ENCODE results near the gene PHACTR3. TPM values are rescaled to one million over a fixed set of nuclear protein-coding genes. Genes with fewer than 3 reads are reported as not detected.

Gene PHACTR3
- total RNA-seq, 3 donors from 2014 or later = 0.41 to 3.4 (median 1.1) TPM

DNA sequence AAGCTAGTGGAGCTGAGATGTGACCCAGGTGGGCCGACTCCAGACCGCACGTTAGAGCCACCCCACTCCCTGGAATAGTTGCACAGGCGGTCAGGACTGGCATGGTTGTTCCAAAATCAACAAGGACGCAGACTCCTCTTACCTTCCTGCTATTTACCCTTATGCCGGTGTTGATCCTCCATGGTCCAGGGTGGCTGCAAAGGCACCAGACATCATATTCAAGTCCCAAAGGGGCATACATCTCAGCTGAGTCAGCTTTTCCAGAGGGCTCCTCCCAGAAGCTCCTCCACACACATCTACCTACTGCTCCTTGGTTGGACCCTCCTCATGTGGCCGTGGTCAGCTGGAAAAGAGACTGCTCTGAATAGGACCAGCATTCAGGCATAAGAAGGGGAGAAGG is 216.9 kb downstream of the PHACTR3 start:
- H3K4me1 ChIP-seq (ENCODE audit: low read depth) = no peaks in the 10 kb centered on the region
- no peaks in the 10 kb centered on the region for H3K36me3 ChIP-seq (ENCODE audit: low read depth)
- intact Hi-C loops (cut with DNase I, micrococcal nuclease) = no loop called here
- TF ChIP-seq, protein P1, sequence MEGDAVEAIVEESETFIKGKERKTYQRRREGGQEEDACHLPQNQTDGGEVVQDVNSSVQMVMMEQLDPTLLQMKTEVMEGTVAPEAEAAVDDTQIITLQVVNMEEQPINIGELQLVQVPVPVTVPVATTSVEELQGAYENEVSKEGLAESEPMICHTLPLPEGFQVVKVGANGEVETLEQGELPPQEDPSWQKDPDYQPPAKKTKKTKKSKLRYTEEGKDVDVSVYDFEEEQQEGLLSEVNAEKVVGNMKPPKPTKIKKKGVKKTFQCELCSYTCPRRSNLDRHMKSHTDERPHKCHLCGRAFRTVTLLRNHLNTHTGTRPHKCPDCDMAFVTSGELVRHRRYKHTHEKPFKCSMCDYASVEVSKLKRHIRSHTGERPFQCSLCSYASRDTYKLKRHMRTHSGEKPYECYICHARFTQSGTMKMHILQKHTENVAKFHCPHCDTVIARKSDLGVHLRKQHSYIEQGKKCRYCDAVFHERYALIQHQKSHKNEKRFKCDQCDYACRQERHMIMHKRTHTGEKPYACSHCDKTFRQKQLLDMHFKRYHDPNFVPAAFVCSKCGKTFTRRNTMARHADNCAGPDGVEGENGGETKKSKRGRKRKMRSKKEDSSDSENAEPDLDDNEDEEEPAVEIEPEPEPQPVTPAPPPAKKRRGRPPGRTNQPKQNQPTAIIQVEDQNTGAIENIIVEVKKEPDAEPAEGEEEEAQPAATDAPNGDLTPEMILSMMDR (IDR thresholded peaks at IDR 0.05) = no peak
- H3K9me3 ChIP-seq = no peaks in the 10 kb centered on the region
- H3K4me3 ChIP-seq = no peak overlapping the region
- DNase-seq = no peak
- ATAC-seq = no peak

DNA sequence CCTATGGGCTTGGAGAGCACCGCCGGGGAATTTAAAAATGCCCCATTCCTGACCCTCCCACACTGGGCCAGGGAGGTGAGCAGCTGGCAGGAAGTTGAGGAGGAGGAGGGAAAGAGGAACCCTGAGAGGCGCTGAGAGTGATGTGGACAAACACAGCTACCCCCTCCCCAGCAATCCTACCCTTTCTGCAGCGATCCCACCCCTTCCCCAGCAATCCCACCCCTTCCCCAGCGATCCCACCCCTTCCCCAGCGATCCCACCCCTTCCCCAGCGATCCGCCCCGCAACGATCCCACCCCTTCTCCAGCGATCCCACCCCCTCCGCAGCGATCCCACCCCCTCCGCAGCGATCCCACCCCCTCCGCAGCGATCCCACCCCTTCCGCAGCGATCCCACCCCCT is 217.4 kb downstream of the PHACTR3 start:
- DNase-seq = no peak
- H3K9me3 ChIP-seq = no peaks in the 10 kb centered on the region
- H3K36me3 ChIP-seq (ENCODE audit: low read depth) = no peaks in the 10 kb centered on the region
- TF ChIP-seq, protein P1 (IDR thresholded peaks at IDR 0.05) = no peak
- no peak overlapping the region for H3K4me3 ChIP-seq
- no peak for ATAC-seq
- intact Hi-C loops (cut with DNase I, micrococcal nuclease) = no loop called here
- no peaks in the 10 kb centered on the region for H3K4me1 ChIP-seq (ENCODE audit: low read depth)

DNA sequence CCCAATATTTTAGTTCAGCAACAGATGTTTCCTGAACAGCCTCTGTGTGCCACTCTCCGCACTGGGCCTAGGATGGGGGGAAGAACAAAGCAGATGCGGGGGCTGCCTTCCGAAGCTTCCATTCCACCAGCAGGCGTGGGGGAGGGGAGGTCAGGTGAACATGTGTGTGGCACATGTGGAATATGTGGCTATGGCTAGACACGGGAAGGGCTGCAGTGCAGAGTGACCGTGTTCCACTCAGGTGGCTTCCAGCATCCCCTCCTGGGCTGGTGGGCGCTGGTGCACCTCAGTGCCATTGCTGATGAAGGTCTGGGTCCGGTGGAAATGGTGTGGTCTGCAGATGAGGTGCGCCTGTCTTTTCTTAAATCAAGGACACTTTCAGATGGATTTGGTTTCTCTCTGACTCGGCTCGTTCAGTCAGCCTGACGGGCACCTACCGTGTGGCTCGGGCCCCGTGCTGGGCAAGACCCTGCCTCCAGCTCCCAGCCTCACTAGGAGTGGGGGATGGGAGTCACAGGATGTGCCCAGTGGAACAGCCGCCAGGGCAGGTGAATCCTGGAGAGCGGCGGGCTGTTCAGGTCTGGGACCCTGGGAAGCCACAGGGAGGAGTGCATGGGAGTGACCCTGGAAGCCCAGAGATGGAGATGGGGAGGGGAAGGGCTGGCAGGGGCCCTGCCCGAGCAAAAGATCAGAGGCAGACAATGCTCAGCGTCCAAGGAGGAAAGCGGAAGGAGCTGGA is 218.1 kb downstream of the PHACTR3 start:
- TF ChIP-seq, protein P1 (IDR thresholded peaks at IDR 0.05) = no peak
- intact Hi-C loops (cut with DNase I, micrococcal nuclease) = no loop called here
- ATAC-seq (no peak), DNase-seq (no peak)
- H3K4me3 ChIP-seq = no peak overlapping the region
- no peaks in the 10 kb centered on the region for H3K4me1 ChIP-seq (ENCODE audit: low read depth)
- H3K36me3 ChIP-seq (ENCODE audit: low read depth) = no peaks in the 10 kb centered on the region
- H3K9me3 ChIP-seq = no peaks in the 10 kb centered on the region

DNA sequence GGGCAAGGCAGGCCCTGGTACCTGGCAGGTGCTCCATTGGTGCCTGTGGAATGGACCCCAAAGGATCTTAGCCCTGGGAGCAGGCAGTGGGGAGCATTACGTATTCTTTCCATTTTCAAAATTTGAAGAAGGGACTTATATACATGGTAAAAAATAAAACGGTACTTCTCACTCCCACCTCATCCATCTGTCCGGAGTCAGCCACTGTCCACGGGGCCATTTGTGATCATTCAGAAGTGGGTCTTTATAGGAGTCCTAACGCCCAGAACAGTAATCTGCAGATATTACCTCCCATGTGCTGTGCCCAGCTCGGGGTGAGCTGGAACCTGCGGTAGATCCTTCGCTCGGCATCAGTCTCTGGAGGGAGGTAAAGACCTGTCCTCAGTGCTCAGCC is 218.7 kb downstream of the PHACTR3 start:
- Histone ChIP-seq H3K36me3 (ENCODE audit: low read depth) (no peaks in the 10 kb centered on the region), H3K4me3 (no peak overlapping the region), H3K9me3 (no peaks in the 10 kb centered on the region), H3K4me1 (ENCODE audit: low read depth) (no peaks in the 10 kb centered on the region)
- DNase-seq (no peak), ATAC-seq (no peak)
- TF ChIP-seq, protein P1 (IDR thresholded peaks at IDR 0.05) = no peak
- intact Hi-C loops (cut with DNase I, micrococcal nuclease) = no loop called here

DNA sequence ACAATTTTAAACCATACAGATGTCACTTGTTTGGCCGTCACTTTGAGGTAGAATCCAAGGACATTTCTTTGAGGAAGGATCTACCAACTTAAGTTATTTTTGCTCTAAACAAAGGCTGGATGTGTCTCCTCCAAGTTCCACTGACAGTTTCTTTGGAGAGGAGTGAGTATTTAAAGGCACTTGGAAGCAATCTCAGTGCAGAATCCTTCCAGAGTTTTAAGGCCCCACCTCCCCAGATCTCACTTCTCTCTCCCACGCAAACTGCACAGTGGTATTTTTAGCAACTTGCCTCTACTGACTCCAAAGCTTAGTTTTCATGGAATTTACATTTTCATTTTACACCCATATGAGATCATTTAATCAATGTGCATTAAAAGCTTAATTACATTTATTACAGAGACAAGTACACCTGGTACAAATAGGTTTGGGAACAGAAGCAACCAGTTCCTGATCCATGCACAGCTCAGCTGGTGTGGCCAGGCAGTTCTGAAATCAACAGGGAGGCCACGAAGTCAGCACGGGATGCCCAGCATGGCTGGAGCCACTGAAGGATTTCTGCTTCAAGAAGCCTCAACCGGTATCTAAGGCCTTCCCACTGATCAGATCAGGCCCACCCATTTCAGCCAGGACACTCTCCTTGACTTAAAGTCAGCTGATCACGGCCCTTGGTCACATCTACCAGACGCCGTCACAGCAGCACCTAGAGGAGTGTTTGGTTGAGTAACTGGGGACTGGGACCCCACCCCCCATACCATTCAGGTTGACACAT is 219.3 kb downstream of the PHACTR3 start:
- TF ChIP-seq, protein P1 (IDR thresholded peaks at IDR 0.05) = no peak
- Histone ChIP-seq H3K4me3 (no peak overlapping the region), H3K4me1 (ENCODE audit: low read depth) (no peaks in the 10 kb centered on the region), H3K36me3 (ENCODE audit: low read depth) (no peaks in the 10 kb centered on the region), H3K9me3 (no peaks in the 10 kb centered on the region)
- ATAC-seq (no peak), DNase-seq (no peak)
- intact Hi-C loops (cut with DNase I, micrococcal nuclease) = no loop called here
